Measurements from ENCODE around the gene ANAPC5. TPM values are rescaled to one million over a fixed set of nuclear protein-coding genes. Genes with fewer than 3 reads are reported as not detected.
A peak's percentile ranks its signal among the peaks of the same experiment; 100 is the strongest.

ANAPC5 gene
- total RNA-seq, 2 donors from 2014 or later = 78.0 to 110 TPM

DNA sequence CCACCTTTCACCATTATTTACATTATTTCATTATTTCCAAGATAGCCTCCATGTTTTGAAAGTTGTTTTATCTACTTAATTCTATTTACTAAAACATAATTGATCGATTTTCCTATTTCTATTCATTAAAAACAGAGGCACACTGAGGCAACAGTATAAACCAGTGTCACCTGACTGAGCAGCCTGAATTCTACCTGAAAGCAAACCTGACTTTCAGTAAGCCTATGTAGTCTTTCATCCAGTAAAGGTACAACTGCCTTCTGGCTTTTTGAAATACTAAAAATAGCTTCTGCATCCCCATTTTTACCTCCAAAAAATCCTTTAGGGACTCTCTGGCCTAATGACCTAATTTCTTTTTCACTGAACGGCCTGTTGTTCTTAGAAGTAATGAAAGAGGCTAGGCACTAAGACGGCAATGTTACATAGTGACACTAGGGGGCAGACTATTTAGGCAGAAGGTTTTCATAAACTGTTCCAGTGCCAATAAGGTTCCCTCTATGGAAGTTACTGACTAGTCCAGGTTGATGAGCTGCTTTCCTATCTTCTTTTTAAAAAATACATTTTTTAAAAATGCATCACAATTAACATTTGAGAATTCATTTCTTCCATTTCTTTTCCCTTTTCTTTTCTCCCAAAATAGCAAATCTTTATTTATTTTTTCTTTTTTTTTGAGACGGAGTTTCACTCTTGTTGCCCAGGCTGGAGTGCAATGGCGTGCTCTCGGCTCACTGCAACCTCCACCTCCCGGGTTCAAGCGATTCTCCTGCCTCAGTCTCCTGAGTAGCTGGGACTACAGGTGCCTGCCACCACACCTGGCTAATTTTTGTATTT is 17.5 kb downstream of the ANAPC5 start:
- TF ChIP-seq POLR2A (IDR thresholded peaks at IDR 0.05) (no peak), POLR2AphosphoS5 (IDR thresholded peaks at IDR 0.05) (peak; percentile 60)
- TF ChIP-seq, protein P1, sequence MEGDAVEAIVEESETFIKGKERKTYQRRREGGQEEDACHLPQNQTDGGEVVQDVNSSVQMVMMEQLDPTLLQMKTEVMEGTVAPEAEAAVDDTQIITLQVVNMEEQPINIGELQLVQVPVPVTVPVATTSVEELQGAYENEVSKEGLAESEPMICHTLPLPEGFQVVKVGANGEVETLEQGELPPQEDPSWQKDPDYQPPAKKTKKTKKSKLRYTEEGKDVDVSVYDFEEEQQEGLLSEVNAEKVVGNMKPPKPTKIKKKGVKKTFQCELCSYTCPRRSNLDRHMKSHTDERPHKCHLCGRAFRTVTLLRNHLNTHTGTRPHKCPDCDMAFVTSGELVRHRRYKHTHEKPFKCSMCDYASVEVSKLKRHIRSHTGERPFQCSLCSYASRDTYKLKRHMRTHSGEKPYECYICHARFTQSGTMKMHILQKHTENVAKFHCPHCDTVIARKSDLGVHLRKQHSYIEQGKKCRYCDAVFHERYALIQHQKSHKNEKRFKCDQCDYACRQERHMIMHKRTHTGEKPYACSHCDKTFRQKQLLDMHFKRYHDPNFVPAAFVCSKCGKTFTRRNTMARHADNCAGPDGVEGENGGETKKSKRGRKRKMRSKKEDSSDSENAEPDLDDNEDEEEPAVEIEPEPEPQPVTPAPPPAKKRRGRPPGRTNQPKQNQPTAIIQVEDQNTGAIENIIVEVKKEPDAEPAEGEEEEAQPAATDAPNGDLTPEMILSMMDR (IDR thresholded peaks at IDR 0.05) = peak; percentile 80 to 82 (median 81)
- H3K36me3 ChIP-seq = peaks cover 0 to 5% of the 10 kb centered on the region in 2 donors
- 65% methylated on average over 8 of the region's 8 CpGs for WGBS
- no peaks in the 10 kb centered on the region for H3K4me1 ChIP-seq (replicated peaks)
- DNase-seq (ENCODE audit: low spot score) = peak; percentile 26
- H3K27ac ChIP-seq = no peak overlapping the region
- H3K27me3 ChIP-seq (replicated peaks; ENCODE audit: insufficient read depth) = no peaks in the 10 kb centered on the region
- H3K4me3 ChIP-seq = no peak overlapping the region
- intact Hi-C loops (cut with DNase I) = loop anchor here (1.0 kb wide), 1 partner anchor 109 kb away; no protein-coding TSS in a partner anchor
- no peaks in the 10 kb centered on the region for H3K9me3 ChIP-seq

DNA sequence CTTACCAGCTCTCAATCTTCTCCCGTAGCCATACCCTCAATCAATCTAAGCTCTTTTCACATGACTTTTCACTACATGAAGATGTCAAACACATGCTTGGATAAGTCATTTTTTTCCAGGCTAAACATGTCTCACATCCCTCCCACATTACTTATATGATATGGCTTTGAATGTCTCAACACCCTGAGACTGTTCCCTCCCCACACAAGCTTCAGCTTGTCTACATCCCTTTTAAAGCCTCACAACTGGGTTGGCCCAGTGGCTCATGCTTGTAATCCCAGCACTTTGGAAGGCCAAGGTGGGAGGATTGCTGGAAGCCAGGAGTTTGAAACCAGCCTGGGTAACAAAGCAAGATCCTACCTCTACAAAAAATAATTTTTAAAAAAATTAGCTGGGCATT is 18.5 kb downstream of the ANAPC5 start:
- DNase-seq (ENCODE audit: low spot score) = no peak
- intact Hi-C loops (cut with DNase I) = loop anchor here (1.0 kb wide), 1 partner anchor 110 kb away; no protein-coding TSS in a partner anchor
- Histone ChIP-seq H3K4me1 (replicated peaks) (no peaks in the 10 kb centered on the region), H3K27me3 (replicated peaks; ENCODE audit: insufficient read depth) (no peaks in the 10 kb centered on the region), H3K4me3 (no peak overlapping the region), H3K27ac (no peak overlapping the region), H3K36me3 (peaks cover 0 to 5% of the 10 kb centered on the region in 2 donors), H3K9me3 (no peaks in the 10 kb centered on the region)
- 90% methylated on average over 1 of the region's 1 CpG for WGBS
- TF ChIP-seq POLR2A (IDR thresholded peaks at IDR 0.05) (no peak), POLR2AphosphoS5 (IDR thresholded peaks at IDR 0.05) (no peak)
- TF ChIP-seq, protein P1 (IDR thresholded peaks at IDR 0.05) = no peak

DNA sequence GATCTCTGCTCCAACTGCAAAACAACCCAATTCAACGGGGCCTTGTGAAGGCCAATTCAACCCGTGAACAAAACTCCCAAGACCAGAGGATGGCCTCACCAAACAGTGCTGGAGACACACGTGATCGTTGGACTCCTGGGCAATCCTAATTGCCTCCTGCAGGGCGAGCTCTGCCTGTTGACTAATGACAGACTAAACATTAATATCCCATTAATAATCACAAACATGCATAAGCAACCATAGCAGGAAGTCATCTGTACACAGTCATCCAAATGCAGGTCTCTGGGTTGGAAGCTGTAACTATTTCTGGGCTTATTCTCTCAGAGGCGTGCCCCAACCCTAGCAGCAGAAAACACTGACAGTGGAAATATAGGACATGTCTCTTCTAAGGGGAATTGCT is 21.0 kb downstream of the ANAPC5 start:
- intact Hi-C loops (cut with DNase I) = no loop called here
- H3K4me3 ChIP-seq = no peak overlapping the region
- H3K27me3 ChIP-seq (replicated peaks; ENCODE audit: insufficient read depth) = no peaks in the 10 kb centered on the region
- H3K9me3 ChIP-seq = no peaks in the 10 kb centered on the region
- no peak for DNase-seq (ENCODE audit: low spot score)
- no peak overlapping the region for H3K27ac ChIP-seq
- peaks cover 0 to 14% of the 10 kb centered on the region in 2 donors for H3K36me3 ChIP-seq
- WGBS = 83% methylated on average over 6 of the region's 6 CpGs
- TF ChIP-seq POLR2AphosphoS5 (IDR thresholded peaks at IDR 0.05) (no peak), POLR2A (IDR thresholded peaks at IDR 0.05) (no peak)
- TF ChIP-seq, protein P1 (IDR thresholded peaks at IDR 0.05) = no peak
- H3K4me1 ChIP-seq (replicated peaks) = no peaks in the 10 kb centered on the region

DNA sequence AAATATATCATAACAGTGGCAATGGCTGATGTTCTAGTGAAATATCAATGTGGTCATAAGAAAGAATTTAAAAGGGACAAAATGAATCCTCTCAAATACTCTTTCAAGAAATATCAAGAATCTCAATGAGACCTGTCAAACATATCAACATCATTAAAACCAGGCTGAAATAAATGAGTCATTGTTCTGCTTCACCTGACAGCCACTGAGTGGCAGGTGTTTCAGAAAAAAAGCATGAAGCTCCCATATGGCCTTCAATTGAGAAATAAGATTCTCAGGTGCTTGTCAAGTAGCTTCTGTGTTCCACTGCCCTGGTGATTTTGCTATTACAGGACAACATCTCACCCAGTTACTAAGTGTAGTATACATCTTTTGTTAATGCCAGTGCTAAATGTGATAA is 21.5 kb downstream of the ANAPC5 start:
- Histone ChIP-seq H3K27me3 (replicated peaks; ENCODE audit: insufficient read depth) (no peaks in the 10 kb centered on the region), H3K4me1 (replicated peaks) (no peaks in the 10 kb centered on the region), H3K9me3 (no peaks in the 10 kb centered on the region), H3K4me3 (no peak overlapping the region), H3K36me3 (peaks cover 0 to 14% of the 10 kb centered on the region in 2 donors), H3K27ac (no peak overlapping the region)
- TF ChIP-seq POLR2A (IDR thresholded peaks at IDR 0.05) (no peak), POLR2AphosphoS5 (IDR thresholded peaks at IDR 0.05) (no peak)
- TF ChIP-seq, protein P1 (IDR thresholded peaks at IDR 0.05) = no peak
- no peak for DNase-seq (ENCODE audit: low spot score)
- intact Hi-C loops (cut with DNase I) = no loop called here

DNA sequence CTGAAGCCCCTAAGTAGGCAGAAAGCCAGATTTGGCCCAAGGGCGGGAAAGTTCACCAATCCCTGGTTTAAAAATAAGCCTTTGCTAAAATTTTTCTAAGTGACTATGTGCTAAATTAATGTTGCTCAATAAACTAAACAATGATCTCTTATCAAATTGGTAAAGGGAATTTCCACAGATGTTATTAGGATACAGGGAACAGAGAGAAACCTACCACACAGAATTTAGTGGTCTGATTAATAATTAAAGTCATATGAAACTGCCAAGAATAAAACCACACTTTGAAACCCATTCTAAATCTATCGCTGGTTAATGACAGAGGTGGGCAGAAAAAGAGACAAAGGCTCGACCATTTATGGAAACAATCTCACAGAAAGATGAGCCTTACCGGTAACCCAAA is 22.0 kb downstream of the ANAPC5 start:
- H3K36me3 ChIP-seq = peaks cover 0 to 14% of the 10 kb centered on the region in 2 donors
- intact Hi-C loops (cut with DNase I) = no loop called here
- H3K27me3 ChIP-seq (replicated peaks; ENCODE audit: insufficient read depth) = no peaks in the 10 kb centered on the region
- TF ChIP-seq POLR2AphosphoS5 (IDR thresholded peaks at IDR 0.05) (no peak), POLR2A (IDR thresholded peaks at IDR 0.05) (no peak)
- TF ChIP-seq, protein P1 (IDR thresholded peaks at IDR 0.05) = no peak
- WGBS = 93% methylated on average over 4 of the region's 4 CpGs
- no peak overlapping the region for H3K4me3 ChIP-seq
- H3K4me1 ChIP-seq (replicated peaks) = no peaks in the 10 kb centered on the region
- H3K27ac ChIP-seq = no peak overlapping the region
- H3K9me3 ChIP-seq = no peaks in the 10 kb centered on the region
- DNase-seq (ENCODE audit: low spot score) = no peak

Data from prostate gland (tissue), 2 donors.